Measurements from ENCODE around the gene PAK2.
"Not testable (repeated sequence)": the region's sequence is repeated elsewhere in the genome, so short reads cannot be mapped to it uniquely, and the experiment has no call there.

PAK2 gene

GRCh38 chr3:196739671-196740480 lies at the start of gene PAK2:
PAK2 (plus strand) TSS chr3:196739857; CDS start chr3:196782647, 42,790 bp downstream.
- peak; percentile 91 for DNase-seq

- no peak for DNase-seq
Observed at GRCh38 chr3:196689941-196690660, 49.6 kb upstream of the PAK2 start.

GRCh38 chr3:196691386-196691785 lies 48.3 kb upstream of the PAK2 start:
- no peak for DNase-seq

- peak; percentile 15 for DNase-seq
Observed at GRCh38 chr3:196694202-196694638, 45.4 kb upstream of the PAK2 start.

GRCh38 chr3:196694941-196695848 lies 44.5 kb upstream of the PAK2 start:
- no peak for DNase-seq

- no peak for DNase-seq
Observed at GRCh38 chr3:196695849-196696226, 43.8 kb upstream of the PAK2 start.

DNA sequence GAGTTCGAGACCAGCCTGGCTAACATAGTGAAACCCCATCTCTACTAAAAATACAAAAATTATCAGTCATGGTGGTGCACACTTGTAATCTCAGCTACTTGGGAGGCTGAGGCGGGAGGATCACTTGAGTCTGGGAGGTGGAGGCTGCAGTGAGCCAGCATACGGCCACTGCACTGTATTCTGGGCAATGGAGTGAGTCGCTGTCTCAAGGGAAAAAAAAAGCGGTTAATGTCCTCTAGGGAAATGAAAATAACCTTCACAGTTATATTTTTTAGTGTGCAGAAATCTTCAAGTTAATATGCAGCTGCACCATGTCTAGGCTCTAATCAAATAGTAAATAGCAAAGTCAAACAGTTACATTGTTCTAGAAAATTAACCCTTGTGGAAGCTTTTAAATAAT lies 42.4 kb upstream of the PAK2 start:
- no peak for DNase-seq

DNA sequence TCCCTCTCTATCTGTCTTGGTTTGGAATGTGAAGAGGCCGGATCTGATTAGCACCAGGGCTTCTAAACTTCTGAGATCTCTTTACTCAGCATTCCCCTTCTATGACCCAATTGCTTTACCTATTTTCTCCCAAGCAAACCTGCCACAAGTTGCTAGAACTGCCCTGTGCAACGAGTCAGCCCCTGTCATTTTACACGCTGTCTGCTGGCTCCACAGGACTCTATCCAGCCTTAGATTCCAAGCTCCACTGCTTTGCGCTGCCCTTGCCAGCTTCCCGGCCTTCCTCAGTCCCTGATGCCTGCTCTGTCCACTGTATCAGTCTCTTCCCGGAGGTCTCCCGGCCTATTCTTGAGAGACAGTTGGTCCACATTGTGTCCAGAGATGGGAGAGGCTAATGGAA lies 39.9 kb upstream of the PAK2 start:
- DNase-seq, result no peak

DNA sequence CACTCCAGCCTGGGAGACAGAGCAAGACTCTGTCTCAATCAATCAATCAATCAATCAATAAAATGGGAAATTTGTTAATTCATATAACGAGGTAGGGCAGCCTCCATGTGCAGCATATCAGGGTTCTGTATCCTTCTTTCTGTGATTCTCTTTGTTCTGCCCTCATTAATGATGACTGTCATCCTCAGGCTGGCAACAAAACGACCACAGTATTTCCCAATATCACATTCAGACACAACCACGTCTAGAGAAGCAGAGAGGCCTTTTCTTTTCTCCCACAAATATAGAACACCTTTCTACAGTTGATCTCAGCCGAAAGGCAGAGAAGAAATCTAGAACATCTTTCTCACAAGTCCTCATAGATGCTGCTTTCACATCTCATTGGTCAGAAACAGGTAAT lies 38.9 kb upstream of the PAK2 start:
- no peak for DNase-seq

- no peak for DNase-seq
Observed at GRCh38 chr3:196706327-196706726, 33.3 kb upstream of the PAK2 start.

- DNase-seq, result no peak
Observed at GRCh38 chr3:196706731-196707130, 32.9 kb upstream of the PAK2 start.

DNA sequence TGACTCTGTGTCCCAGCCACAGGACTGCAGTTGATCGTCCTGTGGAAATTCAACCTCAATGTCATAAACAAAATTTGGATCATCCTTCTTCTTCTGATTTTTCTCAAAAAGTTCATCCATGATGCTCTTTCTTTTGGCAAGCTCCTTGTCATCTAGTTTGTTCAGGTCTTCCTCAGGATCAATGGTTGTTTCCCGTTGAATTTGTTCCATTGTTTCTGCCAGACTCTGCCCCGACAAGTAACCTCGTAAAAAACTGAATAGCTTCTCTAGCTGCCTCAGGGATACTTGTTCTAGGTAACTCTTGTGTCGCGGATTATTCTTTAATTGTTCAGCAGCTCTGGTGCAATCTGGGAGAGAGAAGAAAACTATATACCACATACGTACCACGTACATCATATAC lies 32.1 kb upstream of the PAK2 start:
- no peak for DNase-seq

GRCh38 chr3:196708467-196708866 lies 31.2 kb upstream of the PAK2 start:
- DNase-seq, result no peak

GRCh38 chr3:196711838-196712513 lies 27.7 kb upstream of the PAK2 start, which contains the start of the genes CEP19 and PIGX:
CEP19 (minus strand) TSS chr3:196712250; CDS start chr3:196708657, 3,593 bp downstream.
PIGX (plus strand) TSS chr3:196712377.
- peak; percentile 89 for DNase-seq

GRCh38 chr3:196712514-196713413 lies 26.9 kb upstream of the PAK2 start:
- no peak for DNase-seq

- not testable (repeated sequence) for DNase-seq
Observed at GRCh38 chr3:196717162-196717561, 22.5 kb upstream of the PAK2 start.

DNA sequence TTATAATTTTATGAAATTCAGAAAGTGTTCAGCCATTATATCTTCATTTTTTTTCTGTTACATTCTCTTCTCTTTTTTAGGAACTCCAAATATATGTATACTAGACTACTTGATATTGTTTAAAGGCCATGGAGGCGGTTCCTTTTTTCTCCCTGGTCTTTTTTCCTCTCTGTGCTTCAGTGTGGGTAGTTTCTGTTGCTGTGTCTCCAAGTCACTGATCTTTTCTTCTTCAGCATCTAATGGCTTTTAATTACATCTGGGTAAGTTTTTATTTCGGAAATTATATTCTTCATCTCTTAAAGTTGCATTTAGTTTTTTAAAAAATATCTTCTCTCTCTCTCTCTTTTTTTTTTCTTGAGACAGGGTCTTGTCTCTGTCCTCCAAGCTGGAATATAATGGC lies 18.6 kb upstream of the PAK2 start:
- no peak for DNase-seq

DNA sequence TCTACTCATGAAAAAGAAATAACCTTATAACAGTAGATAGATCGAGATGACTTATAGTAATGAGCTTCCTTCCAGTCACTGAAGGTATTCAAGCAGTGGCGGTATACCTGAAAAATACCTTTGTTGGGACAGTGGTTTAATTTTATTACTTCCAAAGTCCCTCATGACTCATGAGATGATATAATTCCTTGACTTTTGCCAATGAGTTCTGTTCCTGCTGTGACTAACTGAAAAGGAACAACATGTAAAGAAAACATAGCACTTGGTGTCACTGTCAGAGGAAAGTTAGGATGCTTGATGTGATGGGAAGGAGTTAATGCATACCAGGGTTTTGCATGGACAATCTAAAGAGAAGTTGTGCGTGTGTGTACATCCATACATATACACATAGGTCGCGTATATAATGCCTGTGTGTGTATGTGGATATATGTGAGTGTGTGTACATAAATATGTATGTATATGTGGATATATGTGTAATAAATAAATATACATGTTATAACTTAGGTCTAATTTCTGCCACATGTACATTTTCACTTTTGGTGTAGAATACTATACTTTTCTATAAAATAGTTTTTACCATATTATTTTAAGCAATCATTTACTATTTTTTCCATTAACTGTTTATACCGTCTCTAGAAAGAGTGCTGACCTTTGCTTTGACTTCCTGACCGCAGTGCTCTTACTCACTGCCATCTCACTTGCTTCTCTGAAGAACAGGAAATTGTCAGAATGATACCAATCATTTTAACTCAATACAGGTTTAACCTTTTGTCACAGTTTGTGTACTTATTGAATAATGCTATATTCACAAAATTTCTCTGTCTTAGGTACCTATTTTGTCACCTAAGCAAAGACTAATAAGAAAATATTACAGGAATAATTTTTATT lies 12.6 kb upstream of the PAK2 start:
- no peak for DNase-seq

DNA sequence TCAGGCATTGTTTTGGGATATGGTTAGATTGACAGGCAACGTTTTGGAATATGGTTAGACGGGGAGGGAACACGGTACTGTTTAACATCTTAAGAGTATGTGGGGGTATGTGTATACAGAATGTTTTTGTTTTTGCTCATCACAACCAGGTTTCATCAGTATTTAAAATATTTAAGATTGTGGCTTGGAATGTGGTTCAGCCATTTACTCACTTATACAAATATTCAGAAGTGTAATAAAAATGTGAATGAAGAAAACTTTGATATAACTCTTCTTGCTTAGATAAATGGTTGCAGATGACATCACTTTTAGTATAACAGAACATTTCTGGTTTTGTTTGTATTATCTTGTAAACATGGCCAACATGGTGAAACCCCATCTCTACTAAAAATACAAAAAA lies 3.9 kb upstream of the PAK2 start:
- no peak for DNase-seq

DNA sequence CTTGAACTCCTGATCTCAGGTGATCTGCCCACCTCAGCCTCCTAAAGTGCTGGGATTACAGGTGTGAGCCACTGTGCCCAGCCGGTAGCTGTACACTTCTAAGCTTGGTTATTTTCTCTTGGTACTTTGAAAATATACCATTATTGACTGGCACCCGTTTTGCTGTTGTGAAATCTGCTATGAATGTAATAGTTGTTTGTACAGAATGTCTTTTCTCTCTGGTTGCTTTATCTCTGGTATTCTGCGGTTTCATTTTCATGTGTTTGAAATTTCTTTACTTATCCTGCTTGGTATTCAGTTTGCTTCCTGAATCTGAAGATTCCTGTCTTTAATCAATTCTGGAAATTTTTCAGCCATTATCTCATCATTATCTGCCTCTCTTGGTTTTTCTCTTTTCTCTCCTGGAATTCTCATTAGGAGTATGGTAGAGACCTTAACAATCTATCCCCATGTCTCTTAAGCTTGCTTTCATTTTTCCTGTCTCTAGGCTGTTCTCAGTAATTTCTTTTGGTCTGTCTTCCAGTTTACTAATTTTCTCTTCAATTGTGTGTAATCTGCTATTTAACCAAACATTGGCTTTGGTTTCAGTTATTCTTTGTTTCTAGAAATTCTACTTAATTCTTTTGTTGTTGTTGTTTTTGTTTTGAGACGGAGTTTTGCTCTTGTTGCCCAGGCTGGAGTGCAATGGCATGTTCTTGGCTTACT lies 2.8 kb upstream of the PAK2 start:
- DNase-seq, result no peak

Measured in DMS53 (cell line).